Measurements from ENCODE around the gene DCXR.

- TF ChIP-seq CTCF (IDR thresholded peaks at IDR 0.05; ENCODE audit: low read length): no peak
- no peak for TF ChIP-seq EZH2 (IDR thresholded peaks at IDR 0.05; ENCODE audit: borderline replicate concordance, low read length)
Observed at GRCh38 chr17:82028246-82028645, 9.3 kb downstream of the DCXR start.

All from OCI-LY1 (cell line).